CD4-positive, alpha-beta T cell (primary cell): ENCODE results near the gene SCAI. TPM values are rescaled to one million over a fixed set of nuclear protein-coding genes. Genes with fewer than 3 reads are reported as not detected.

ENCODE experiments used
- ATAC-seq: fragments of 200-7000 bp; cut with Tn5 transposase; one replicate; pipeline ENCODE4 v1.10.0; 2022; ENCODE audit warnings: mild to moderate bottlenecking; ENCODE audit not compliant: poor library complexity
- CTCF ChIA-PET: fragments of 350-600 bp; sonication (Branson Sonifier 250); formaldehyde crosslinking; loops from one replicate; lab custom pipeline; 2021; ENCODE audit warnings: antibody characterized with exemption, inconsistent platforms; lab: Charles Lee
- POLR2A ChIA-PET: fragments of 350-600 bp; sonication (Branson Sonifier 250); formaldehyde crosslinking; loops from one replicate; lab custom pipeline; 2021; ENCODE audit warnings: antibody characterized with exemption, inconsistent platforms; lab: Charles Lee
- DNase-seq, 14 experiments: peaks; one replicate each; pipeline ENCODE4 v3.0.0-alpha.2; 2013 to 2020; ENCODE audit warnings: mixed read lengths in 2 of 14
- H3K27ac ChIP-seq, 2 donors: one replicate each; pipeline versions ENCODE4 v1.5.1 to v1.7.0; 2013; ENCODE audit warnings: low read length in 2 of 2, low read depth in 1 of 2, mild to moderate bottlenecking in 1 of 2
- H3K27me3 ChIP-seq, 2 experiments: 1 replicate in 1 of 2; 2 replicates in 1 of 2; pipeline versions ENCODE4 v1.6.1 to v1.7.0; 2013; ENCODE audit warnings: low read length in 2 of 2, control low read depth in 1 of 2, mild to moderate bottlenecking in 1 of 2, moderate library complexity in 1 of 2; ENCODE audit not compliant: insufficient read depth in 2 of 2, control insufficient read depth in 1 of 2
- H3K36me3 ChIP-seq: one replicate; pipeline ENCODE4 v1.6.1; 2013; ENCODE audit warnings: low read length, control low read depth; ENCODE audit not compliant: insufficient read depth
- H3K4me1 ChIP-seq: one replicate; pipeline ENCODE4 v1.6.1; 2013; ENCODE audit warnings: low read length, control low read depth; ENCODE audit not compliant: insufficient read depth
- H3K4me3 ChIP-seq: one replicate; pipeline ENCODE4 v1.5.1; 2013; ENCODE audit warnings: mild to moderate bottlenecking, low read length, moderate library complexity
- H3K9me3 ChIP-seq, 2 experiments: 1 replicate in 1 of 2; 2 replicates in 1 of 2; pipeline versions ENCODE4 v1.6.1 to v1.7.0; 2013; ENCODE audit warnings: low read length in 2 of 2, mild to moderate bottlenecking in 2 of 2, control low read depth in 1 of 2, moderate library complexity in 1 of 2; ENCODE audit not compliant: control insufficient read depth in 1 of 2, insufficient read depth in 1 of 2
- H3K27ac Mint-ChIP-seq: one replicate; pipeline ENCODE4 v1.8.0; 2020; ENCODE audit warnings: mixed read lengths
- H3K27me3 Mint-ChIP-seq: one replicate; pipeline ENCODE4 v1.8.0; 2021; ENCODE audit warnings: mixed read lengths
- H3K36me3 Mint-ChIP-seq: one replicate; pipeline ENCODE4 v1.8.0; 2021; ENCODE audit warnings: low read depth, mixed read lengths
- H3K4me1 Mint-ChIP-seq: one replicate; pipeline ENCODE4 v1.8.0; 2021; ENCODE audit warnings: low read depth, mixed read lengths
- H3K4me3 Mint-ChIP-seq: one replicate; pipeline ENCODE4 v1.8.0; 2020; ENCODE audit warnings: mild to moderate bottlenecking, mixed read lengths
- H3K9me3 Mint-ChIP-seq: one replicate; pipeline ENCODE4 v1.8.0; 2020; ENCODE audit warnings: mixed read lengths
- intact Hi-C, 2 experiments: fragments of 100-400 bp; cut with DNase I in 1 of 2; cut with micrococcal nuclease in 1 of 2; formaldehyde crosslinking; loops; one replicate each; pipeline versions ENCODE4 v1.15.1 to v1.9.0; 2023 to 2025; cut with DNase I, micrococcal nuclease
- total RNA-seq, 174 experiments: library from RNA in 2 of 174; stranded (reverse) in 2 of 174; gene quantifications; one replicate each; pipeline ENCODE4 v1.2.3 and lab custom pipeline; 2021 to 2026
- TF ChIP-seq, protein P1 (sequence below): fragments of 200-600 bp; IDR thresholded peaks from one replicate; pipeline ENCODE4 v1.8.0; 2022; ENCODE audit warnings: antibody characterized with exemption, mild to moderate bottlenecking

The SCAI gene
- total RNA-seq, 2 experiments from 2014 or later: 11.6 to 13.4 TPM

DNA sequence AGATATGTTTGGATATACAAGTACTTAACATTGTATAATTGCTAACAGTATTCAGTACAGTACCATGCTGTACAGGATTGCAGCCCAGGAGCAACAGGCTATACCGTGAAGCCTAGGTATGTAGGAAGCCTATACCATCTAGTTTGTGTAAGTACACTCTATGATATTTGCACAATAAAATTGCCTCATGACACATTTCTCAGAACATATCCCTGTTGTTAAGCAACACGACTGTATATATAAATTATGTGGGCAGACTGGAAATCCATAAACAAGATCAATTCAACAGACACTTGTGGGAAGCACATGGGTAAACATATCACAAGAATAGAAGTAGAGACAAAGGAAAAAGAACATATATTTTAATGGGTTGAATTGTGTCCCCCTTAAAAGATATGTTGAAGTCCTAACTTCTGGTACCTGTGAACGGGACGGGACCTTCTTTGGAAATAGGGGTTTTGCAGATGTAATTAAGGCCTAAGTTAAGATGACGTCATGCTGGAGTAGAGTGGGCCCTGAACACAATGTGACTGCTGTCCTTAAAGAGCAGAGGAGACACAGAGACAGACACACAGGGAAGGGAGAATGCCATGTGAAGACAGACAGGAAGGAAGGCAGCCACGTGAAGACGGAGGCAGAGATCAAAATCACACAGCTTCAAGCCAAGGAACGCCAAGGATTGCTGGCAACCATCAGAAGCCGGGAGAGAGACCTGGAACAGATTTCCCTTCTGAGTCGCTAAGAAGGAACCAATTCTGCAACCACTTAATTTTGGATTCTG, 76.3 kb downstream of the SCAI start:
- Histone ChIP-seq H3K27me3 (no peaks in the 10 kb centered on the region), H3K9me3 (peaks cover 0 to 4% of the 10 kb centered on the region in 2 experiments), H3K27ac (no peak overlapping the region), H3K36me3 (no peaks in the 10 kb centered on the region), H3K4me1 (no peaks in the 10 kb centered on the region), H3K4me3 (no peak overlapping the region)
- H3K4me3 Mint-ChIP-seq: no peak overlapping the region
- ChIA-PET POLR2A (no interaction called here), CTCF (no interaction called here)
- TF ChIP-seq, protein P1, sequence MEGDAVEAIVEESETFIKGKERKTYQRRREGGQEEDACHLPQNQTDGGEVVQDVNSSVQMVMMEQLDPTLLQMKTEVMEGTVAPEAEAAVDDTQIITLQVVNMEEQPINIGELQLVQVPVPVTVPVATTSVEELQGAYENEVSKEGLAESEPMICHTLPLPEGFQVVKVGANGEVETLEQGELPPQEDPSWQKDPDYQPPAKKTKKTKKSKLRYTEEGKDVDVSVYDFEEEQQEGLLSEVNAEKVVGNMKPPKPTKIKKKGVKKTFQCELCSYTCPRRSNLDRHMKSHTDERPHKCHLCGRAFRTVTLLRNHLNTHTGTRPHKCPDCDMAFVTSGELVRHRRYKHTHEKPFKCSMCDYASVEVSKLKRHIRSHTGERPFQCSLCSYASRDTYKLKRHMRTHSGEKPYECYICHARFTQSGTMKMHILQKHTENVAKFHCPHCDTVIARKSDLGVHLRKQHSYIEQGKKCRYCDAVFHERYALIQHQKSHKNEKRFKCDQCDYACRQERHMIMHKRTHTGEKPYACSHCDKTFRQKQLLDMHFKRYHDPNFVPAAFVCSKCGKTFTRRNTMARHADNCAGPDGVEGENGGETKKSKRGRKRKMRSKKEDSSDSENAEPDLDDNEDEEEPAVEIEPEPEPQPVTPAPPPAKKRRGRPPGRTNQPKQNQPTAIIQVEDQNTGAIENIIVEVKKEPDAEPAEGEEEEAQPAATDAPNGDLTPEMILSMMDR: no peak
- DNase-seq (no peak), ATAC-seq (no peak)
- H3K27ac Mint-ChIP-seq: peak overlapping the region; percentile 62
- peaks cover 28% of the 10 kb centered on the region for H3K36me3 Mint-ChIP-seq
- H3K4me1 Mint-ChIP-seq: peaks cover 20% of the 10 kb centered on the region
- no peaks in the 10 kb centered on the region for H3K9me3 Mint-ChIP-seq
- intact Hi-C loops: no loop called here
- no peaks in the 10 kb centered on the region for H3K27me3 Mint-ChIP-seq

DNA sequence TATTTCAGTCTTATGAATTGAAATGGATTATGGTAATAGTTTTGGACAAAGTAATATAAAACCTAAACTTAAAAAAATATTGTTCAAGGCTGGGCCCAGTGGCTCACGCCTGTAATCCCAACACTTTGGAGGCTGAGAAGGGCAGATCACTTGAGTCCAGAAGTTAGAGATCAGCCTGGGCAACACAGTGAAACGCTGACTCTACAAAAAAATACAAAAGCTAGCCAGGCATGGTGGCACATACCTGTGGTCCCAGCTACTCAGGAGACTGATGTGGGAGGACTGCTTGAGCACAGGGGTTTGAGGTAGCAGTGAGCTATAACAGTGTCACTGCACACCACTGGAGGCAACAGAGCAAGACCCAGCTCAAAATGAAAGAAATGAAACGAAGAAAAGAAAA, 81.9 kb downstream of the SCAI start:
- Histone ChIP-seq H3K4me1 (no peaks in the 10 kb centered on the region), H3K27me3 (no peaks in the 10 kb centered on the region), H3K4me3 (no peak overlapping the region), H3K9me3 (peaks cover 0 to 4% of the 10 kb centered on the region in 2 experiments), H3K27ac (no peak overlapping the region), H3K36me3 (no peaks in the 10 kb centered on the region)
- POLR2A ChIA-PET: no interaction called here
- no peaks in the 10 kb centered on the region for H3K9me3 Mint-ChIP-seq
- CTCF ChIA-PET: no interaction called here
- H3K27ac Mint-ChIP-seq: no peak overlapping the region
- TF ChIP-seq, protein P1: no peak
- no peak for DNase-seq
- intact Hi-C loops: no loop called here
- H3K36me3 Mint-ChIP-seq: peaks cover 47% of the 10 kb centered on the region
- H3K4me1 Mint-ChIP-seq: no peaks in the 10 kb centered on the region
- H3K27me3 Mint-ChIP-seq: no peaks in the 10 kb centered on the region
- ATAC-seq: no peak
- no peak overlapping the region for H3K4me3 Mint-ChIP-seq

DNA sequence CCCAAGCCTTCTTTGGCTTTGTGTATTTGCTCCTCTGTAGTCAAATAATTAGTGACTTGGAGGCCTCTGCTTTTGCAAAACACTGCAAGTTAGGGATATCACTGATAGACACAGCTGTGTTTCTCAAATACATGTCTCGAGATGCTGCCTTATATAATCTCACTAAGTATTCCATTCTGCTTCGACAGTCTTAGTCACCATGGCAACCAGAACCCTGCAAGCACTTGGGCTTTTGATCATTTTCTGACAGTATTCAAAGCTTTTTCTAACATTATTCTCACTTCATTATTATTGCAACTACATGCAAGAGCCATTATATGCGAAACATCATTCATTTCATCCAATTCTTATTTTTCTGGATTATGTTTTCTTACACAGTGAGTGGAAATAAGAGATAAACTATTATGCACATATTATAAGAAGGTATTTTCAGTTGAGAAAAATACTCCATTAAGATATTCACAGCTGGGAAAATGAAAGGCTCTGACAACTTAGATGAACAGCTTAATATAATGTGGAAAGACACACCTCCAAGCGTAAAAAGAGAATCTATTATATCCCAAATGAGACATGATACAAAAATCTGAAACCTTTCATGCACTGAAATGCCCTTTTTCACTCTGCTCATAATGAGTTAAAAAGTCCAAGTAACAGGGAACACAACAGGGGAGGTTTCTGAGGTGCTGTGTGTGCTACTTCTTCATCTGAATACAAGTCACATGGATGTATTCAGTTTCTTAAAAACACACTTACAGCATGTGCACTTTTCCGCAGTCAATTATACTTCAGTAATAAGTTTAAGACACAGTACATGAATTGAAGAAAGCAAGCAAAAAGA, 93.9 kb downstream of the SCAI start:
- Histone ChIP-seq H3K27ac (no peak overlapping the region), H3K9me3 (no peaks in the 10 kb centered on the region), H3K36me3 (peaks cover 11% of the 10 kb centered on the region), H3K4me1 (no peaks in the 10 kb centered on the region), H3K27me3 (no peaks in the 10 kb centered on the region), H3K4me3 (no peak overlapping the region)
- TF ChIP-seq, protein P1: no peak
- intact Hi-C loops: no loop called here
- no peaks in the 10 kb centered on the region for H3K27me3 Mint-ChIP-seq
- H3K9me3 Mint-ChIP-seq: no peaks in the 10 kb centered on the region
- no peak overlapping the region for H3K27ac Mint-ChIP-seq
- ChIA-PET CTCF (no interaction called here), POLR2A (no interaction called here)
- ATAC-seq (no peak), DNase-seq (no peak)
- peaks cover 54% of the 10 kb centered on the region for H3K36me3 Mint-ChIP-seq
- no peaks in the 10 kb centered on the region for H3K4me1 Mint-ChIP-seq
- no peak overlapping the region for H3K4me3 Mint-ChIP-seq
